ENCODE measurements around the gene KIF26B.

GRCh38 chr1:245448531-245448930 is 293.7 kb downstream of the KIF26B start:
- TF ChIP-seq PATZ1 (CRISPR knock-in tag; IDR thresholded peaks at IDR 0.05; ENCODE audit: borderline replicate concordance) (no peak), ISL1 (CRISPR knock-in tag; IDR thresholded peaks at IDR 0.05) (no peak), CSDC2 (CRISPR knock-in tag; IDR thresholded peaks at IDR 0.05) (no peak)

Measured in SK-N-SH treated with all-trans-retinoic acid at 6 μM for 48 hours (cell line).